ENCODE results near the gene RAPGEF5. TPM values are rescaled to one million over a fixed set of nuclear protein-coding genes. Genes with fewer than 3 reads are reported as not detected.
"Not testable (repeated sequence)": the region's sequence is repeated elsewhere in the genome, so short reads cannot be mapped to it uniquely, and the experiment has no call there.

RAPGEF5 gene
- polyA plus RNA-seq, 4 donors: 5.4 to 33.4 (median 10.1) TPM

- not testable (repeated sequence) for H3K27ac ChIP-seq (ENCODE audit: low read depth in 1 of 3, low read length in 2 of 3); H3K27me3 ChIP-seq (ENCODE audit: control insufficient read depth in 3 of 3, insufficient read depth in 3 of 3, low read length in 3 of 3); H3K4me3 ChIP-seq (ENCODE audit: low read depth in 1 of 3, low read length in 3 of 3); H3K4me1 ChIP-seq (ENCODE audit: control insufficient read depth in 3 of 3, insufficient read depth in 2 of 3, low read depth in 1 of 3, low read length in 2 of 3); DNase-seq; H3K9me3 ChIP-seq (ENCODE audit: control insufficient read depth in 2 of 2, insufficient read depth in 1 of 2, low read depth in 1 of 2, low read length in 1 of 2); H3K36me3 ChIP-seq (ENCODE audit: control insufficient read depth in 3 of 3, insufficient read depth in 2 of 3, low read depth in 1 of 3, low read length in 3 of 3); FAIRE-seq
- 94 to 98% (median 94%) methylated on average over 11 of the region's 11 CpGs for WGBS, 3 donors
Measured at GRCh38 chr7:22090958-22091525, 265.9 kb downstream of the RAPGEF5 start.

GRCh38 chr7:22090512-22090911 is 266.4 kb downstream of the RAPGEF5 start:
- Histone ChIP-seq H3K27ac (ENCODE audit: low read depth in 1 of 3, low read length in 2 of 3) (no peak overlapping the region), H3K36me3 (ENCODE audit: control insufficient read depth in 3 of 3, insufficient read depth in 2 of 3, low read depth in 1 of 3, low read length in 3 of 3) (no peaks in the 10 kb centered on the region), H3K27me3 (ENCODE audit: control insufficient read depth in 3 of 3, insufficient read depth in 3 of 3, low read length in 3 of 3) (peaks cover 0 to 8% (median 0%) of the 10 kb centered on the region in 3 donors), H3K4me3 (ENCODE audit: low read depth in 1 of 3, low read length in 3 of 3) (no peak overlapping the region), H3K9me3 (ENCODE audit: control insufficient read depth in 2 of 2, insufficient read depth in 1 of 2, low read depth in 1 of 2, low read length in 1 of 2) (peaks cover 0 to 7% of the 10 kb centered on the region in 2 donors), H3K4me1 (ENCODE audit: control insufficient read depth in 3 of 3, insufficient read depth in 2 of 3, low read depth in 1 of 3, low read length in 2 of 3) (no peaks in the 10 kb centered on the region)
- no peak for FAIRE-seq
- DNase-seq: no peak
- WGBS, 3 donors: 91 to 95% (median 93%) methylated on average over 22 to 24 of the region's 24 CpGs

- no peak for DNase-seq
- WGBS, 3 donors: 86 to 91% (median 90%) methylated on average over 18 to 22 of the region's 22 CpGs
- Histone ChIP-seq H3K4me3 (ENCODE audit: low read depth in 1 of 3, low read length in 3 of 3) (no peak overlapping the region), H3K9me3 (ENCODE audit: control insufficient read depth in 2 of 2, insufficient read depth in 1 of 2, low read depth in 1 of 2, low read length in 1 of 2) (peaks cover 0 to 7% of the 10 kb centered on the region in 2 donors), H3K27ac (ENCODE audit: low read depth in 1 of 3, low read length in 2 of 3) (no peak overlapping the region), H3K36me3 (ENCODE audit: control insufficient read depth in 3 of 3, insufficient read depth in 2 of 3, low read depth in 1 of 3, low read length in 3 of 3) (no peaks in the 10 kb centered on the region), H3K27me3 (ENCODE audit: control insufficient read depth in 3 of 3, insufficient read depth in 3 of 3, low read length in 3 of 3) (peaks cover 0 to 4% (median 0%) of the 10 kb centered on the region in 3 donors), H3K4me1 (ENCODE audit: control insufficient read depth in 3 of 3, insufficient read depth in 2 of 3, low read depth in 1 of 3, low read length in 2 of 3) (no peaks in the 10 kb centered on the region)
- FAIRE-seq: no peak
Measured at GRCh38 chr7:22090107-22090506, 266.8 kb downstream of the RAPGEF5 start.

- peaks cover 0 to 2% (median 0%) of the 10 kb centered on the region in 3 donors for H3K4me1 ChIP-seq (ENCODE audit: control insufficient read depth in 3 of 3, insufficient read depth in 2 of 3, low read depth in 1 of 3, low read length in 2 of 3)
- H3K9me3 ChIP-seq (ENCODE audit: control insufficient read depth in 2 of 2, insufficient read depth in 1 of 2, low read depth in 1 of 2, low read length in 1 of 2): peaks cover 0 to 7% of the 10 kb centered on the region in 2 donors
- H3K4me3 ChIP-seq (ENCODE audit: low read depth in 1 of 3, low read length in 3 of 3): no peak overlapping the region
- DNase-seq: no peak
- no peak overlapping the region for H3K27ac ChIP-seq (ENCODE audit: low read depth in 1 of 3, low read length in 2 of 3)
- H3K27me3 ChIP-seq (ENCODE audit: control insufficient read depth in 3 of 3, insufficient read depth in 3 of 3, low read length in 3 of 3): peaks cover 0 to 4% (median 0%) of the 10 kb centered on the region in 3 donors
- no peak for FAIRE-seq
- no peaks in the 10 kb centered on the region for H3K36me3 ChIP-seq (ENCODE audit: control insufficient read depth in 3 of 3, insufficient read depth in 2 of 3, low read depth in 1 of 3, low read length in 3 of 3)
Measured at GRCh38 chr7:22088827-22089226, 268.1 kb downstream of the RAPGEF5 start.

DNA sequence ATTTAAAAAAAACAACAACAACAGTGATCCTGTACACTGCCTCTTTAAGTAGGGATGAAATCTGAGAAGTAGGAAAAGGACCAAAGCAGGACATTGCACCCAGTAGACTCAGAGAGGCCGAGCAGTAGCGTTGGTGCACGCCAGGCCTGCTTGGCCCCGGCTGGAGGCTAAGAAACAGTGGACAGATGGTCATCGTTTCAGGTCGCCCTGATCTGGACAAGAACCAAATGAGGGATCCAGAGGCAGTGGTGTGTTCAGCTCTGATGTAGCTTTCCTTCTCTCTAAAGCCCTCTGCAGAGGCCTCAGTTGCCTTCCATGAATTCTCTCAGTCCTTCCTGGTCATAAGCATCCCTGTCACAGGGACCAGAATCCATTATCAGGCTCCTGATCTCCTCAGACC is 269.1 kb downstream of the RAPGEF5 start:
- Histone ChIP-seq H3K27me3 (ENCODE audit: control insufficient read depth in 3 of 3, insufficient read depth in 3 of 3, low read length in 3 of 3) (peaks cover 0 to 4% (median 0%) of the 10 kb centered on the region in 3 donors), H3K9me3 (ENCODE audit: control insufficient read depth in 2 of 2, insufficient read depth in 1 of 2, low read depth in 1 of 2, low read length in 1 of 2) (peaks cover 0 to 7% of the 10 kb centered on the region in 2 donors), H3K4me1 (ENCODE audit: control insufficient read depth in 3 of 3, insufficient read depth in 2 of 3, low read depth in 1 of 3, low read length in 2 of 3) (peaks cover 0 to 5% (median 0%) of the 10 kb centered on the region in 3 donors), H3K27ac (ENCODE audit: low read depth in 1 of 3, low read length in 2 of 3) (no peak overlapping the region), H3K36me3 (ENCODE audit: control insufficient read depth in 3 of 3, insufficient read depth in 2 of 3, low read depth in 1 of 3, low read length in 3 of 3) (no peaks in the 10 kb centered on the region), H3K4me3 (ENCODE audit: low read depth in 1 of 3, low read length in 3 of 3) (no peak overlapping the region)
- WGBS, 3 donors: 68 to 83% (median 71%) methylated on average over 6 of the region's 6 CpGs
- no peak for FAIRE-seq
- DNase-seq: no peak

DNA sequence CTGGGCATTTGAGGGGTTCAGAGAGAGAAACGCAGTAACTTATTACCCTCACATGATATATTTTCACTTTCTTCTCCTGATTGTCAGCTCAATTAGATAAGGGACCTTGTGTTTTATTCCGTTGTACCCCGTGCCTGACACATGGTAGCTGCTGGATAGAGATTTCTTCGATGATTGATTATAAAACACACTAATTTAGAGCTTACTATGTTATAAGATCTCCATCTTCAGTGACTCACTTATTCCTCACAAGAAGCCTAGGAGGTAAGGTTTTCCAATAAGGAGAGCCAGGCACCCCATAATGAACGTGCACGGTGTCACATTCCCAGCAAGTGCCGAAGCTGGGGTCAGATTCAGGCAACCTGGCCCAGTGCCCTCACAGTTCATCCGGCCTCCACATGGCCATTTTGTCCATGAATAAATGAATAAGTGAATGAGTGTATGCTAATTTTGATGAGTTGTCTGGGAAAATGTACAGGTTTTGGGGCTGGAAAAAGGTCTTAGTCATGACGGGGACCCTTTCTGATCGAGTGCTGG is 273.2 kb downstream of the RAPGEF5 start:
- Histone ChIP-seq H3K4me3 (ENCODE audit: low read depth in 1 of 3, low read length in 3 of 3) (peak overlapping the region; percentile 42 to 86 (median 60)), H3K9me3 (ENCODE audit: control insufficient read depth in 2 of 2, insufficient read depth in 1 of 2, low read depth in 1 of 2, low read length in 1 of 2) (peaks cover 0 to 4% of the 10 kb centered on the region in 2 donors), H3K27me3 (ENCODE audit: control insufficient read depth in 3 of 3, insufficient read depth in 3 of 3, low read length in 3 of 3) (peaks cover 0 to 7% (median 2%) of the 10 kb centered on the region in 3 donors), H3K36me3 (ENCODE audit: control insufficient read depth in 3 of 3, insufficient read depth in 2 of 3, low read depth in 1 of 3, low read length in 3 of 3) (no peaks in the 10 kb centered on the region), H3K4me1 (ENCODE audit: control insufficient read depth in 3 of 3, insufficient read depth in 2 of 3, low read depth in 1 of 3, low read length in 2 of 3) (peaks cover 0 to 9% (median 2%) of the 10 kb centered on the region in 3 donors), H3K27ac (ENCODE audit: low read depth in 1 of 3, low read length in 2 of 3) (peak overlapping the region in 2 of 3 donors; percentile 92 to 93)
- no peak for FAIRE-seq
- 23 to 35% (median 34%) methylated on average over 10 of the region's 10 CpGs for WGBS, 3 donors
- DNase-seq: no peak

DNA sequence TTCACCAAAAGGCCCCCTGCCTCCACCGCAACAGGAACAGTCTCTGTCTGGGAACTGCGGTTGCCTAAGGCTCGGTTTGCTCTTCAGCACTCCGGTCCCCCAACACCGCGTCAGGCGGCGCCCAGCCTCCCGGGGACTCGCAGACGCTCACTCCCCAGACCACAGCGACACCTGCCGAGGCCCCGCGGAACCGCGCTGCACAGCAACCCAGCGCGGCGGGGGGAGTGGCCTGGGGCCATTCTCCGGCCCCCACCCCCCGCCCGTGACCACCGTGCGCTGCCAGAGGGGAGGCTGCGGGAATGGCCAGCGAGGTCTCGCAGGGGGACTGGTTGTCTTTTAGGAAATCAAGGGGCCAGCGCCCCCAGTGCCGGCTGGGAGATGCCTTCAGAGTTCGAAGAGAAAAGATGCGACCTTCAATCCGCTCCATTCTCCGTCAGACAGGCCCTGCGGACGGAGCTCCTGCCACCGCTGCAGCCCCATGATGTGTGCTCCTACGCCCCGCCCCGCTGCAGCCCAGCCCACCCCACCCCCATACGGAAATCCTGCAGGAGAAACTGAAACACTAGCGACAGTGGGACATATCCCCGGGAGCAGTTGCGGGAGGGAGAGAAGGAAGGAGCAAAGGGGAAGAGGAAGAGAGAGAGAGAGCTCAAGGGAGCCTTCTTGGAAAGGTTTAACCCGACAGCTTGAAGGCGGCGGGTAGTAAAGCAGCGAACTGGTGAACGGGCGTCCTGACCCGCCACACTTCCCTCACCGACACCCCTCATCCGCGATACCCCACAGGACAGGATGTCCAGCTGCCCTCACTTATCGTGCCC is 273.9 kb downstream of the RAPGEF5 start:
- FAIRE-seq (no peak), DNase-seq (peak; percentile 76 to 91)
- H3K27ac ChIP-seq (ENCODE audit: low read depth in 1 of 3, low read length in 2 of 3): peak overlapping the region in 2 of 3 donors; percentile 92 to 93
- 0 to 1% (median 0%) methylated on average over 55 of the region's 55 CpGs for WGBS, 3 donors
- H3K9me3 ChIP-seq (ENCODE audit: control insufficient read depth in 2 of 2, insufficient read depth in 1 of 2, low read depth in 1 of 2, low read length in 1 of 2): peaks cover 0 to 4% of the 10 kb centered on the region in 2 donors
- H3K4me3 ChIP-seq (ENCODE audit: low read depth in 1 of 3, low read length in 3 of 3): peak overlapping the region; percentile 42 to 86 (median 60)
- no peaks in the 10 kb centered on the region for H3K36me3 ChIP-seq (ENCODE audit: control insufficient read depth in 3 of 3, insufficient read depth in 2 of 3, low read depth in 1 of 3, low read length in 3 of 3)
- peaks cover 0 to 7% (median 5%) of the 10 kb centered on the region in 3 donors for H3K27me3 ChIP-seq (ENCODE audit: control insufficient read depth in 3 of 3, insufficient read depth in 3 of 3, low read length in 3 of 3)
- peaks cover 0 to 9% (median 2%) of the 10 kb centered on the region in 3 donors for H3K4me1 ChIP-seq (ENCODE audit: control insufficient read depth in 3 of 3, insufficient read depth in 2 of 3, low read depth in 1 of 3, low read length in 2 of 3)

DNA sequence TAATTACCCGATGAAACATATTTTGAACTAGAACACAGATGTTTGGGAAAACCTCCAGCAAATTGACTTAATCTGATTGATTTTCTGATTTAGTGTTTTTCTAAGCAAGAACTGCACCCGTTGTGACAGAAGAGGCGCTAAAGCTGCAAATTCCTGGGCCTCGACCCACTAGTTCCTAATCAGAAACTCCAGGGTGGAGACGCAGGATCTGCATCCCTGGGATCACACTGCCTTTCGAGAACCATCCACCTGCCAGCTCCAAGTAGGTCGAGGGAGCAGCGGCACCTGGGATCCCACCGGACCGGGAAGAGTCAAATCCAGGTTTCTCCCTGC is 274.4 kb downstream of the RAPGEF5 start:
- no peak for FAIRE-seq
- peaks cover 0 to 7% (median 6%) of the 10 kb centered on the region in 3 donors for H3K27me3 ChIP-seq (ENCODE audit: control insufficient read depth in 3 of 3, insufficient read depth in 3 of 3, low read length in 3 of 3)
- H3K9me3 ChIP-seq (ENCODE audit: control insufficient read depth in 2 of 2, insufficient read depth in 1 of 2, low read depth in 1 of 2, low read length in 1 of 2): peaks cover 0 to 4% of the 10 kb centered on the region in 2 donors
- peaks cover 0 to 9% (median 2%) of the 10 kb centered on the region in 3 donors for H3K4me1 ChIP-seq (ENCODE audit: control insufficient read depth in 3 of 3, insufficient read depth in 2 of 3, low read depth in 1 of 3, low read length in 2 of 3)
- H3K27ac ChIP-seq (ENCODE audit: low read depth in 1 of 3, low read length in 2 of 3): peak overlapping the region in 2 of 3 donors; percentile 19 to 92
- peak overlapping the region in 2 of 3 donors; percentile 60 to 86 for H3K4me3 ChIP-seq (ENCODE audit: low read depth in 1 of 3, low read length in 3 of 3)
- 2 to 8% (median 5%) methylated on average over 10 of the region's 10 CpGs for WGBS, 3 donors
- DNase-seq: no peak
- no peaks in the 10 kb centered on the region for H3K36me3 ChIP-seq (ENCODE audit: control insufficient read depth in 3 of 3, insufficient read depth in 2 of 3, low read depth in 1 of 3, low read length in 3 of 3)

Data from small intestine (tissue), 7 donors.